OCI-LY1 (cell line): Measurements from ENCODE around the gene ITGA5.

Source experiments
- EZH2 ChIP-seq: fragments of 200-600 bp; sonication (generic), shearing (Covaris generic); IDR thresholded peaks from 2 replicates; pipeline ENCODE4 v1.8.0; 2017; ENCODE audit warnings: borderline replicate concordance, mixed run types, mild to moderate bottlenecking, antibody characterized with exemption, low read length, moderate library complexity, mixed read lengths
- TF ChIP-seq, protein P1 (sequence below): fragments of 200-600 bp; sonication (generic), shearing (Covaris generic); IDR thresholded peaks from 2 replicates; pipeline ENCODE4 v1.5.1; 2017; ENCODE audit warnings: mild to moderate bottlenecking, antibody characterized with exemption, low read length, moderate library complexity, mixed read lengths

DNA sequence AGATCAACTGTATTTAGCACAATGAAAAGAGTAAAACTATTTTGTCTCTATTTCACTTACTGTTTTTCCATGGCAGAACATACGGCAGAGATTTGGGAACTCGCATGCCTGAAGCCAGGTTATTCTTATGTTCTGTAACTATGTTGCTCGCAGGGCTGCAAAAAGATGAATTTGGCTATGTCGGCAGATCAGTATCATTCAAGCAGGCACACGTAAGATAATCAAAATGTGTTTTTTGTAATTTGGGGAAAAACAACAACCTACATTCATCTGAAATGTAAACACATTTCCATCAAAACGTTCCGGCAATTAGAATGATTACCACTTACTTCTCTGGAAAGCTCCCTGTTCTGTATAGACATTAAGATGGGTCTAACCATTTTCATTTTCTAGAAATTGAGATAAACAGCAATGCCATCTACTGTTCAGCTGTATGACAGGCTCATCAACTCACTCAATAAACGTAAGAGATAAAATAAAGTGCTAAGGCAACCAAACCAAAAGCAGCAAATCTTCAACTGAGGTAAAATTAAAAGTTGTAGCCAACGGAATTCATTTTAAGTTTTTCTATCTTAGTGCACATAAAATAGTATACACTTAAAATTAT is 41.4 kb upstream of the ITGA5 start:
- TF ChIP-seq, protein P1, sequence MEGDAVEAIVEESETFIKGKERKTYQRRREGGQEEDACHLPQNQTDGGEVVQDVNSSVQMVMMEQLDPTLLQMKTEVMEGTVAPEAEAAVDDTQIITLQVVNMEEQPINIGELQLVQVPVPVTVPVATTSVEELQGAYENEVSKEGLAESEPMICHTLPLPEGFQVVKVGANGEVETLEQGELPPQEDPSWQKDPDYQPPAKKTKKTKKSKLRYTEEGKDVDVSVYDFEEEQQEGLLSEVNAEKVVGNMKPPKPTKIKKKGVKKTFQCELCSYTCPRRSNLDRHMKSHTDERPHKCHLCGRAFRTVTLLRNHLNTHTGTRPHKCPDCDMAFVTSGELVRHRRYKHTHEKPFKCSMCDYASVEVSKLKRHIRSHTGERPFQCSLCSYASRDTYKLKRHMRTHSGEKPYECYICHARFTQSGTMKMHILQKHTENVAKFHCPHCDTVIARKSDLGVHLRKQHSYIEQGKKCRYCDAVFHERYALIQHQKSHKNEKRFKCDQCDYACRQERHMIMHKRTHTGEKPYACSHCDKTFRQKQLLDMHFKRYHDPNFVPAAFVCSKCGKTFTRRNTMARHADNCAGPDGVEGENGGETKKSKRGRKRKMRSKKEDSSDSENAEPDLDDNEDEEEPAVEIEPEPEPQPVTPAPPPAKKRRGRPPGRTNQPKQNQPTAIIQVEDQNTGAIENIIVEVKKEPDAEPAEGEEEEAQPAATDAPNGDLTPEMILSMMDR, result no peak
- TF ChIP-seq EZH2, result no peak
